HG02852 (cell line): Measurements from ENCODE around the gene SDK1.

ENCODE experiments used
- ATAC-seq: cut with Tn5 transposase; IDR thresholded peaks from one replicate; pipeline ENCODE4 v1.9.1; 2021; ENCODE audit warnings: mild to moderate bottlenecking, moderate library complexity; ENCODE audit not compliant: unreplicated experiment

SDK1 gene

DNA sequence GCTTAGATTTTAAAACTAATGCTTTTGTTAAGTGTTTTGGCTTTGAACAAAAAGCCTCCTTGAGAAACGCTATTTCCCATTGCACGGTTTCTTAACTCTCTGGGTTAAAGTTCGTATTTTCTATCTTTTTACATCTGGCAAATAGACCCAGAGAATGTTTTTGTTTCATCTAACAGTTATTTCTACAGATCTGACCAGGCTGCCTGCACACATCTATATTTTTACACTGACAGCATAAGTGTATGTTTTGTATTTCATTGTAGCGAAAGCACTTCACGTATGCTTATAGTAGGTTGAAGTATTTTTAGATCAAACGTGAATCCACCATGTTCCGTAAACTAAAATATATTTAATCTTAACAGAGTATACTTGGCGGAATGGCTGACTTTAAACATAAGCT, 477.3 kb downstream of the SDK1 start:
- no peak for ATAC-seq

DNA sequence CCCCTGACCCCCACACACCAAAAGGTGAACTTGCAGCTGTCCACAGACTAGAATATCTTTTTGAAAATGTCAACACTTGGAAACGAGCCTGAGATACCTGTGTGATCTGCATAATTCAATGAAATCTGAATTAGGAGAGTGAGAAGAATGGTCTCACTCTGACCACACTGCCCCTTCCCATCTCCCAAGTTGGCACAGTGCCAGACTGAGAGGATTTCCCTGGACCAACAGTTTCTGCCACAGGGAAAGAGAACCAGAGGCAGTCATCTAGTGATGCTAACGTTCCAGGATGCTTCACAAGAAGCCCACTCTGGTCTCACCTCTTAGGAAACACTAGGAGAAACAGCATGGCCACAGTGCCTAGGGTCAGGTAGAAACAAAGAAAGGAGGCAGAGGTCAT, 479.0 kb downstream of the SDK1 start:
- no peak for ATAC-seq

DNA sequence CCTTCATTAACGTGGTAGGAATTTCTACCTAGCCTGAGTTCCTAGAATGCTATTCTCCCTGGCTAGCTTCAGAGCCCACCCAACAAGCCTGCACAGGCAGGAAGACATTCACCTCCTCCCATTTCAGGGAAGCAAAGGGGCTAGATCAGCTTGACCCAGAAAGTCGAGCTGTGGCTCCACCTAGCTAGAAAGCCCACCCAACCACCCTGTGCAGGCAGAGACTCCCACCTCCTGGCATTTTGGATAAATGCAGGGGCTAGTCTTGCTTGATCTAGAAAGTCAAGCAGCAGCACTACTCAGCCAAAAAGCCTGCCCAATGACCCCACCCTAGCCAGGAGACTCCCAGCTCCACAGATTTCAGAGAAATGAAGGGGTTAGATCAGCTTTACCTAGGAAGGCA, 479.5 kb downstream of the SDK1 start:
- no peak for ATAC-seq

DNA sequence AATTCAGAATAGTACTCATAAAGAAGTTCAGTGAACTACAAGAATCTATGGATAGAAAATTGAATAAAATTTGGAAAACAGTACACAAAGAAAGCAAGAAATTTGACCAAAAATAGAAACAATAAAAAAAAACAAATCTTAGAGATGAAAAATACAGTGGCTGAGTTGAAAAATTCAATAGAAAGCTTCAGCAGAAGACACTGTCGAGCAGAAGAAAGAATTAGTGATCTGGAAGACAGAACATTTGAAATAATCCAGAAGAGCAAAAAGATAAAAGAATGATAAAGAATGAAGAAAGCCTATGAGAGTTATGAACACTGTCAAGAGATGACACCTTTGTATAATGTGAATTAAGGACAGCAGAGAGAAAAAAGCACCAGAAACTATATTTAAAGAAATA, 480.6 kb downstream of the SDK1 start:
- ATAC-seq: no peak

DNA sequence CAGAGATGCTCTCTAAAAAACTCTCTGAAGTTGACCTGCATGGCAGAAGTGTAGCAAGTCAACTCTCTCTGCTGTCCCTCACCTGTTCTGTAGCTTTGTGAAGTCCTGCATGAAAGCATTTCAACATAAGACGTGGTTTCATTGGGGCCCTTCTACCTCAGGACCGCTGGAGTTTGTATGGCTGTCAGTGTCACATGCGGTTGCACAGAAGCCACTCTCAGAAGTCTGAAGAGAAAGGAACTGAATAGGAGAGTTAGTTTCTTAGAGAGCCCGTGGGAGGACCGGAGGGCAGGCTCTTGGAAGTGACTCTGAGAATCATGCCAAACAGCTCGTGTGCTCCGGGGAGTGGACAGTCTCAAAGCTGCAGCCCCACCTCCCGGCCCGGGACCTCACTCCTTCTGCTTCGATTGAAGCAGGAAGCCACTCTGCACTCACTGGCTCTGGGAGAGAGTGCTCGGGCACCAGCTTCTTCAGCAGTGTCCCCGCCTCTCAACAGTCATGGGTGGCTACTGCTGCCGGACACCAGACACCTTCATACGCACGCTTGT, 486.7 kb downstream of the SDK1 start:
- no peak for ATAC-seq

DNA sequence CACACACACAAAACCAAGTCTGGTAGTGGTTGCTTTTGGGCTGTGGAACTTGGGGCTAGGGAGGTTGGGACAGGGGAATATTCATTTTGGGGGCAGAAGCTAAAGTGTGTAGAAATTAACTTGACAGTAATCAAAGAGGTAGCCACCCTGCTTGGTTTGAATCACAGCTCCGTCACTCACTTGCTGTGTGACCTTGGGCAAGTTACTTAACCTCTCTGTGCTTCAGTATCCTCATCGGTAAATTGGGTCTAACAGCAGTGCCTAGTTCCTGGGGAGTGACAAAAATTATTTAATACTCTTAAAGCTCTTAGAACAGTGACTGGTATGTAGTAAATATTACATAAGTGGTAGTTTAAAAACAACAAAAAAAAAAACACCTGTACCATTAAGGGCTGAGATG, 489.8 kb downstream of the SDK1 start:
- ATAC-seq: no peak

DNA sequence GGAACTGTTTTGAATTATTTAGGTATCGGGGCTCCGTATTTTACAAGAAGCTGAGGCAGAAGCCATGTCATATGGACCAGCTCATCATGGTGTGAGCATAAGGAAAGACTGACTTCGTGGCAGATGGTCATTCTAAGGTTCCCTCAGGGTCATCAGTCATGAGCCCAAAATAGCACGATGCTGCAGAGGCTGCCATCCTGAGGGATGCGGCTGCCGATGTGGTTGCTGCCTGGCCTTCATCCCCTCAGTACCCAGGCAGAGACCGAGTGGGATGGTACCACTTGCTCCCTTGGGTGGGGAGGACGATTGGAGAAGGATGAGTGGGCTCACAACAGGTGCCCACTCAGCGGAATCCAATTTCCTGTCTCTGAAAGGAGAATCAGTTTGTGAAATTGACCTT, 490.3 kb downstream of the SDK1 start:
- no peak for ATAC-seq

DNA sequence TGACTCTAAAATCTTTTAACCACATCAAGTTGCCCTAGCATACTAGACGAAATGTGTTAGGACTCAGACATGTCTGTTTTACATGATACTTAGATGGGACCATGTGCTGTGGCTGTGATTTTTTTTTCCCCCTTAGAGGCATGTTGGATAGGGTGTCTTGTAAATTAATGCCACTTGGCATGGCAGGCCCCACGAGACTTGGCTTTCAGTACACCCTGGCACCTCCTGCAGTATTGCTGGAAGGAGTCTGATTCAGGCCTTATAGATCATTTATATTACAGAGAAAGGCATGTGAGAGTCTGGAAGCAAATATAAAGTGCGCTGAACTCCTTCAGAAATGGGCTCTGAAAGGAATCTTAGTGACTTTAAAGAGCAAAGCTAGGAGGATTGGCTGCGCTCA, 494.1 kb downstream of the SDK1 start:
- no peak for ATAC-seq

DNA sequence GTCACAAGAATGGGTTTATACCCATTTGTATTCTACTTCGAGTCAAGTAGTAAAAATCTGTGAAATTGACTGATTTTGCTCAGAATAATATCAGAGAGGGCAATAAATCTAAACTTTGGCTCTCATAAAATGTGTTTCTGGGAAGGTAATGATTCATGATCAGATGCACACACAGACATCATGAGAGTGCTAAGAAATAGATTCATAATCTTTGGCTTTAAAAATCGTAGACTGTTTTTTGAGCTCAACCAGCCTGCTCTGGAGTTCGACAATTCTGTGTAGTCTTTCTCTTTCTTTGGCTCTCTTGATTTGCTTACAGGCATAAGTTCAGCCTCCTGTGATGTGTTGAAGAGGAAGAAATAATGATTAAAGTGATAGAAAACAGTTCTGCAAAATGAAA, 494.7 kb downstream of the SDK1 start:
- ATAC-seq: no peak

DNA sequence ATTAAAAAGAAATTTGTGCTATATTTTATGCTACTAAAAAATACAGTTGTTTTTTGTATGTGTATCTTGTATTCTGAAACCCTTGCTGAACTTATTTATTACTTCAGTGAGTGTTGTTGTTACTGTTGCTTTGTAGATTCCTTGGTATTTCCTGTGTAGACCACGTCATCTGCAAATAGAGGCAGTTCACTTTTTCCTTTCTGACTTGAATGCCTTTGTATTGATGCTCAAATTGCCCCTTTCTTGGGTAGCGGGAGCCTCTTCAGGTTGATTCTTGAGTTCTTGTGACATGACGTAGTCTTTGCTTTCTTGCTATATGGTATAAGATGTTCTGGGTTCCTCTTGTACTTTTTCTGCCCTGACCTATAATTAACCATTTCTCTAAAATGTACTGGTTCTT, 504.1 kb downstream of the SDK1 start:
- ATAC-seq: no peak

DNA sequence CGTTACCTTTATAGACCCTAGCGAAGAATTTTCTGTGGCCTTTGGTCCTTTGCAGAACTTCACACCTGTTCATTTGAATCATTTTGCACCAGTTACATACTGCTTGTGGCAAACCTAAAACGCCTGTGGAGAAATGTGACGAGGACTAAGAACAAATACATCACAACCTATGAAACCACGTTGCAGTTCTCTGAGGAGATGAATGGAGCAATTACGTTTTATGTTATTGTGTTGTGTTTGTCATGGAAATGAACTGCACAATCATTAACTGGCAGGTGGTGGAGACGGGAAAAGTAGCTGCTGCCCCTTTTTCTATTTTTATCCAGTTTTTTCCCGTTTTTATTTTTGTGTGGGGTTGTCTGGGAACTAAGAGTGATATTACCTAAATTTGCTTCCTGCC, 505.5 kb downstream of the SDK1 start:
- ATAC-seq: no peak

DNA sequence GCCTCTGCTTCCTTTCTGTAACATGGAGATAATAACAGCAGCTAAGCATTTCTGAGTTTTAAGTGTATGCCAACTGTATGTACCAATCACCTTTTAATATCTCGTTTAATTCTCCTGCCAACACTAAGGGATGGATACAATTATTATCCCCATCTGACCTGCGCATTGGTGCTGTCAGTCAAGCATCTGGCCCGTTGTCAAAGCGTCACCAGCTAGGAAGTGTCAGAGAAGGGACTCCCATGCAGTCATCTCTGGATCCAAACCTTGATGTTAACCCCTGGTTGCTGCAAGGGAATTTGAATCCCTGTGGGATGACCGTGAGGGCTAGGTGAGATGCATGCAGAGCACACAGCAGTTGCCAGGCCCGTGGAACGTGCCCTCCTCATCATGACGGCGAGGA, 506.8 kb downstream of the SDK1 start:
- ATAC-seq: no peak

DNA sequence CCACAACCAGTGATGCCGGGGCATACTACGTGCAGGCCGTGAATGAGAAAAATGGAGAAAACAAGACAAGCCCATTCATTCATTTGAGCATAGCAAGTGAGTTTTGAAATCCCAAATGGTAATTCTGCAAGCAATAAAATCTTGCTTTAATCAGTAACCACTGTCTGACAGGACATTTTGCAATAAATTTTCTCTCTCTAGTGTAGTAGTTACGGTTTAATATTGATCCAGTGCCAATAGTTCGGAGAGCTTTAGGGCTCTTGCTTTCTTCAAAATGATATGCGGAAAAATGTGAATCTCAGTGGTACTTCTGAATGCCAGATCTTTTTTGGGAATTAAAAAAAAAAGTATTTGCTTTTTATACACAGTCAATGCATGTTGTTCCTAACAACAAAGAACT, 520.4 kb downstream of the SDK1 start:
- no peak for ATAC-seq

DNA sequence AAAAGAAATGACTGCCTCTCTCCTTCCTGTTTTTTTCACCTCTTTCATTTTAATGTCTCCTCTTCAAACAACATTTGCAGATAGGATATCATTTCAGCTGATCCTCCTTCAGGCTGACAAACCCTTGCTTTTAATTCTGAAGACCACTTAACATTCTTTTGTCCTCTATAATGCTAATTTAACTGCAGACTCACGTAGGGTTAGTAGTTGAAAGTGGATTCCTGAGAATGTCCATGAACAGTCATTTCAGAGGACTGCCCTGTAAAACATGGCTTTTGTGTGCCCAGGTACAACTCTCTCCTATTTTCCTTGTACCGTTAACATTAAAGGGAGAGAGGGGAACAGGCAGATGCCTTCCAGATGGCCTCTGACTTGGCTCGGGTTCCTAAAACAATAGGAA, 524.4 kb downstream of the SDK1 start:
- ATAC-seq: no peak

DNA sequence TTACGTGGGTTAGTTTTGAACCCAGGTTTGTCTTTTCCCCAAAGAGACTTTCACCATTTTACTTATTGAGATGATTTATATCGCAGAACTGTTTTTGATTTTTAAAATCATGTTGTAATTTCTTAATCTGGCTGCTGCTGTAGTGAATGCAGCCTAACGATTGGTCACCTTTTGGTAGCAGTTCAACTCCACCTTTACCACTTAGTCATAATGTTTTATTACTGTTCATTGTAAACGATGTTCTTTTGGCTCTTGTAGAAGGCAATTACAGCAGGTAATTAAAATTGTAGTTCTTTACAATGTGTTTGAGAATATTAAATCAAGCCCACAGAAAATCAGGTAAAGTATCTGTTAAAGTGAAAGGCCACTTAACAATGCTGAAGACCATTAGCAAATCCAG, 531.1 kb downstream of the SDK1 start:
- no peak for ATAC-seq

DNA sequence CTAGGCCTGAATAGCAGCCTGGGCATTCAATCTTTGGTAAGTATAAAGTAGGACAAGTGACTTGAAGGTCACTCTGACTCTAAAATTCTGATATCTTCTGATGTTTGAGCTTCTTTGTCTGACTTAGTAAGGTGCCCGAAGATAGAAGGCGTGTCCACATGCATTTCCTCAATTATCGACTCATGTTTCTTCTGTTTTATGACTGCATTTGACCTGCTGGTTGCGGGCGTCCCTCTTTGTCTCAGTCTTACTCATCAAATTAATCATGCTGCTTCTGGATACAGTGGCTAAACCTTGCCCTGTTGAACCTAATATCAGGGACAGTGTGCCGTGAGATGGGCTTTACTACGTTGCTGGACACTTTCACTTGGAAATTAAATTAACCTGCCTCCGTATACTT, 534.1 kb downstream of the SDK1 start:
- ATAC-seq: no peak

DNA sequence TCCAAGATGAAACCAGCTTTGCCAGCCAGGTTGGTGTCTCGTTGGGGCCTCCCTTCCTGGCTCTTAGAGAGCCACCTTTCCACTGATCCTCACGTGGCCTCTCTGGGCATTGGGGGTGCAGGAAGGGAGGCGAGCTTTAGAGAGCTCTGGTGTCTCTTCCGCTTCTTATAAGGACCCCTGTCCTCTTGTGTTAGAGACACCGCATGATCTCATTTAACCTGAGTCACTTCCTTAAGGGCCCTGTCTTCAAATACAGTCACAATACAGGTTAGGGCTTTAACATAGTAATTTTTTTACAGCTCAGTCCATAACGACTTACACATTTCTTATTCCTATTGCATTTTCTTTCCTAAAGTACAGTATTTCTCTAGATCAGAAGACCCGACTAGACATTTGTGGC, 535.8 kb downstream of the SDK1 start:
- ATAC-seq: no peak

DNA sequence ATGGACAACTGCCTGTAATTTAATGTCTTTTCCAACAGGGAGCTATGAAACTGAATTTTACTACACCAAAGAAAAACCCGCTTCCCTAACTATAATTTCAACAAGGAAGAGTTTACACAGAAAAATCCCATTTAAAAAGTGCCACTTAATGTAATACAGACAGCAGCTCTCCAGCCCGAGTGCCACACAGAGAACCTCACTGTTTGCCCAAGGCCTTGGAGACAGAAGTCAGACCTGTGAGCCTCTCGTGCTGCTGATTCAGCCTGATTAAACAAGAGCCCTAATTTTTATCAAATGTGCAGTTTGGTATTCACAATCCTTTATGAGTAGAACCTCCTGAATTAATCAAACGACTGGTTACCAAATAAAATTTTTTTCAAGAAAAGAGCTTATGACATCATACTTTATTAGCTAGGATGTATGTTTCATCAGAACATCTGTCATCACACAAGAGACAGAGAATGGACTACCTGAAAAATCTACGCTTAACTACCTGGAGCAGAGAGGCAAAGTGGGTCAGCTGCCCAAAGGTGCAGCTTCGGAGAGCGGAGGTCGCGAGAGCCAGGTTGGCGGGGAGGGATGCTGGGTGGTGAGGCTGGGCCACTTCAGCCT, 543.6 kb downstream of the SDK1 start:
- no peak for ATAC-seq

DNA sequence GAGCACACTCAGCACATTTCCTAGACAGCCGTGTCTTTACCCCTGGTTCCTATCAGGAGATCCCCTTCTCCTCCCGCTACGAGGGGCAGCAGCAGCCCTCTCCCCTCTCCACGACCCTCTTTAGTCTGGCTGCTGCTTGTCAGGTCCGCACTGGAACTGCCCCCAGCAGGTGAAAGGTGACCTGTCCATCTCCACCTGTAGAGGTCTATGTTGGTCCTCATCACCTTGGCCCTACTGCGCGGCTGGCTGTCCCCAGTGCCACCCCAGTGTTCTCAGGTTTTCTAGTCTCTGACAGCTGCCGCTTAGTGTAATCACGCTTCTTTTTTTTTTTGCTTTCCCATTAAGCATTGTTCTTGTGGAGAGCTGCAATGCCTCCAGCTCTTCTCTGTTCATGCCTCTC, 545.7 kb downstream of the SDK1 start:
- no peak for ATAC-seq

DNA sequence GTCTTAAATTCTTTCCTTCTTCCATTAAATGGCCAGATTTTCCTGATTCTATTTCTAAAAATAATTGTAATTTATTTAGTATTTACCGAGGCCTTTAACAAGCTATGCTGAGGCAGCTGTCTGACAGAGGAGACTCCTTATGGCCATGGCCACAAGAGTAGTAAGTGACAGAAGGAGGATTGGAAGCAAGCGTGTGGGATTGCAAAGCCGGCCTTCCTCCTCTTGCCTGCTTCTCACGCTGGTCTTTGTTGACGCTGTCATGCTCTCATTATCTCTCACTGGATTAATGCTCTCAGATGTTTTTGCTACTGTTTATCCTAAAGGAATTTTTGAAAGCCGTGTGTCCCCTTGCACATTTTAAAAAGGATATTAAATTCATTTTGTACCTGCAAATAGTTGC, 546.3 kb downstream of the SDK1 start:
- ATAC-seq: no peak

DNA sequence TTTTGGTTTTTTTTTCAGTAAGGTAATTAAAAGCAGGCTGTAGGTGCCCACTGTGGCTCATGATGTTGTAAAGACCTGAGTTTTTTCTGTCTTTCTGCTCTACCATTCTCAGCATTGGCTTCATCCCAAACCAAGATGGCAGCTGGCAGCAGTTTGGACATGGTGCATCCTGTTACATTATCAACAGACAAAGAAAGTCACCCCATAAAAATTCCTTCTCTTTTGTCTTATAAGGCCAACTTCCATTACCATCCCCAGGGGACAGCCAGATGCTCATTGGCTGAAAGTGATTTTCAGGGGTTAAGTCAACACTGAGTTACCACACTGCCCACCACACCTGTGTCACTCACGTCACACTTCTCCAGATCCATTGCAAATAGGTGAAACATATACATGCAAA, 558.4 kb downstream of the SDK1 start:
- no peak for ATAC-seq

DNA sequence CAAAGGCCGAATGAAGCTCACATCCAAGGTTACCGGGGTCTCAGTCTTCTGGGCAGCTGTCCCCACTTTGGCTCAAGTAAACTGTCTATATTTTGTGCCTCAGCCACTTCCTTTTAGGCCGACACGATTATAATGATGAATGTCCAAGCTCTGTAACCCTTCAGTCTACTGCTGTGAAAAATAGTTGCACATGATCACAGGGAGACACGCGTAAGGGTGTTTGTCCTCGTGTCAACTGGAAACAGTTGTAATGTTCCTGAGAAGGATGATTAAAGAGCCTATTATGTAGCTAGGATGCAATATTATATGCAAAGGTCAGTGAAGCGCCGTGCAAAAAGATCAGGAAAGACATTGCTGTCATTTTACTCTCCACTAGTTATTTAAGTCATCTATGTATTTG, 559.9 kb downstream of the SDK1 start:
- ATAC-seq: no peak

DNA sequence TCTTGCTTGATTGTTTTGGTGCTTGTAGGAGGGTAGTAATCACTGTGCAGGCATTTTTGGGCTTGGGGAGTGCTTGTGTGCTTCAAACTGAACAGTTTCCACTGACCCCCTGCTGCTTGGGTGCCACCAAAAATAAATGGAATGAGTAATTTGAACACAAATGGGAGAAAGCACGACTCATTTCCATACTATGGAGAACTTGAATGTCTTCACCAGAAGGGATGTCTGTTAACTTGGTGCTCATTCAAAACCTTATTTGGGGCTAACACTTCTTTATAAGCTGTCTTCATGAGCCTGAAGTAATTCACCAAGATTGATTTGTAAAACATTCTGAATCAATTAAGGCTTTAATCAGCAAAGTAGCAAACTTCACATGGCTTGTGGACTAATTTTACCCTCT, 560.3 kb downstream of the SDK1 start:
- no peak for ATAC-seq
